Measurements from ENCODE around the gene ATG9B. TPM values are rescaled to one million over a fixed set of nuclear protein-coding genes. Genes with fewer than 3 reads are reported as not detected.

Gene ATG9B
- total and polyA plus RNA-seq, 2 of the 13 experiments (the other 11 are each of a cell fraction or from before 2014, with no cell fraction given), result 0.24 TPM; not detected in 1

- TF ChIP-seq AKNA (CRISPR knock-in tag; IDR thresholded peaks at IDR 0.05; ENCODE audit: borderline replicate concordance), result no peak
- 0 out of 2 replicates have a peak, but pooled peaks have one; percentile 12 for TF ChIP-seq ZMYM4 (CRISPR knock-in tag; IDR thresholded peaks at IDR 0.05)
- TF ChIP-seq PHF20 (CRISPR knock-in tag; IDR thresholded peaks at IDR 0.05), result 0 out of 2 replicates have a peak, but pooled peaks have one; percentile 47
- TF ChIP-seq ZNF674 (CRISPR knock-in tag; IDR thresholded peaks at IDR 0.05; ENCODE audit: low read depth), result no peak
- TF ChIP-seq ZNF564 (CRISPR knock-in tag; IDR thresholded peaks at IDR 0.05), result no peak
- TF ChIP-seq ZNF446 (CRISPR knock-in tag; IDR thresholded peaks at IDR 0.05), result no peak
- TF ChIP-seq, protein P1, sequence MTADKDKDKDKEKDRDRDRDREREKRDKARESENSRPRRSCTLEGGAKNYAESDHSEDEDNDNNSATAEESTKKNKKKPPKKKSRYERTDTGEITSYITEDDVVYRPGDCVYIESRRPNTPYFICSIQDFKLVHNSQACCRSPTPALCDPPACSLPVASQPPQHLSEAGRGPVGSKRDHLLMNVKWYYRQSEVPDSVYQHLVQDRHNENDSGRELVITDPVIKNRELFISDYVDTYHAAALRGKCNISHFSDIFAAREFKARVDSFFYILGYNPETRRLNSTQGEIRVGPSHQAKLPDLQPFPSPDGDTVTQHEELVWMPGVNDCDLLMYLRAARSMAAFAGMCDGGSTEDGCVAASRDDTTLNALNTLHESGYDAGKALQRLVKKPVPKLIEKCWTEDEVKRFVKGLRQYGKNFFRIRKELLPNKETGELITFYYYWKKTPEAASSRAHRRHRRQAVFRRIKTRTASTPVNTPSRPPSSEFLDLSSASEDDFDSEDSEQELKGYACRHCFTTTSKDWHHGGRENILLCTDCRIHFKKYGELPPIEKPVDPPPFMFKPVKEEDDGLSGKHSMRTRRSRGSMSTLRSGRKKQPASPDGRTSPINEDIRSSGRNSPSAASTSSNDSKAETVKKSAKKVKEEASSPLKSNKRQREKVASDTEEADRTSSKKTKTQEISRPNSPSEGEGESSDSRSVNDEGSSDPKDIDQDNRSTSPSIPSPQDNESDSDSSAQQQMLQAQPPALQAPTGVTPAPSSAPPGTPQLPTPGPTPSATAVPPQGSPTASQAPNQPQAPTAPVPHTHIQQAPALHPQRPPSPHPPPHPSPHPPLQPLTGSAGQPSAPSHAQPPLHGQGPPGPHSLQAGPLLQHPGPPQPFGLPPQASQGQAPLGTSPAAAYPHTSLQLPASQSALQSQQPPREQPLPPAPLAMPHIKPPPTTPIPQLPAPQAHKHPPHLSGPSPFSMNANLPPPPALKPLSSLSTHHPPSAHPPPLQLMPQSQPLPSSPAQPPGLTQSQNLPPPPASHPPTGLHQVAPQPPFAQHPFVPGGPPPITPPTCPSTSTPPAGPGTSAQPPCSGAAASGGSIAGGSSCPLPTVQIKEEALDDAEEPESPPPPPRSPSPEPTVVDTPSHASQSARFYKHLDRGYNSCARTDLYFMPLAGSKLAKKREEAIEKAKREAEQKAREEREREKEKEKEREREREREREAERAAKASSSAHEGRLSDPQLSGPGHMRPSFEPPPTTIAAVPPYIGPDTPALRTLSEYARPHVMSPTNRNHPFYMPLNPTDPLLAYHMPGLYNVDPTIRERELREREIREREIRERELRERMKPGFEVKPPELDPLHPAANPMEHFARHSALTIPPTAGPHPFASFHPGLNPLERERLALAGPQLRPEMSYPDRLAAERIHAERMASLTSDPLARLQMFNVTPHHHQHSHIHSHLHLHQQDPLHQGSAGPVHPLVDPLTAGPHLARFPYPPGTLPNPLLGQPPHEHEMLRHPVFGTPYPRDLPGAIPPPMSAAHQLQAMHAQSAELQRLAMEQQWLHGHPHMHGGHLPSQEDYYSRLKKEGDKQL (CRISPR knock-in tag; IDR thresholded peaks at IDR 0.05; ENCODE audit: low read depth), result no peak
- TF ChIP-seq DNMT3B (CRISPR knock-in tag; conservative IDR thresholded peaks at IDR 0.05), result no peak
- TF ChIP-seq, protein P2, sequence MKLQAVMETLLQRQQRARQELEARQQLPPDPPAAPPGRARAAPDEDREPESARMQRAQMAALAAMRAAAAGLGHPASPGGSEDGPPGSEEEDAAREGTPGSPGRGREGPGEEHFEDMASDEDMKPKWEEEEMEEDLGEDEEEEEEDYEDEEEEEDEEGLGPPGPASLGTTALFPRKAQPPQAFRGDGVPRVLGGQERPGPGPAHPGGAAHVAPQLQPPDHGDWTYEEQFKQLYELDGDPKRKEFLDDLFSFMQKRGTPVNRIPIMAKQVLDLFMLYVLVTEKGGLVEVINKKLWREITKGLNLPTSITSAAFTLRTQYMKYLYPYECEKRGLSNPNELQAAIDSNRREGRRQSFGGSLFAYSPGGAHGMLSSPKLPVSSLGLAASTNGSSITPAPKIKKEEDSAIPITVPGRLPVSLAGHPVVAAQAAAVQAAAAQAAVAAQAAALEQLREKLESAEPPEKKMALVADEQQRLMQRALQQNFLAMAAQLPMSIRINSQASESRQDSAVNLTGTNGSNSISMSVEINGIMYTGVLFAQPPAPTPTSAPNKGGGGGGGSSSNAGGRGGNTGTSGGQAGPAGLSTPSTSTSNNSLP (IDR thresholded peaks at IDR 0.05; ENCODE audit: low read depth, low read length), result no peak
- no peak for TF ChIP-seq LCORL (IDR thresholded peaks at IDR 0.05)
- peak; percentile 43; the same call in 1 of the 2 replicates for TF ChIP-seq LCORL (CRISPR knock-in tag; IDR thresholded peaks at IDR 0.05)
- peak; percentile 20; the same call in 1 of the 2 replicates for TF ChIP-seq BORCS8-MEF2B (CRISPR knock-in tag; IDR thresholded peaks at IDR 0.05)
- no peak for TF ChIP-seq NPAS2 (CRISPR knock-in tag; IDR thresholded peaks at IDR 0.05; ENCODE audit: borderline replicate concordance)
- TF ChIP-seq, protein P3, sequence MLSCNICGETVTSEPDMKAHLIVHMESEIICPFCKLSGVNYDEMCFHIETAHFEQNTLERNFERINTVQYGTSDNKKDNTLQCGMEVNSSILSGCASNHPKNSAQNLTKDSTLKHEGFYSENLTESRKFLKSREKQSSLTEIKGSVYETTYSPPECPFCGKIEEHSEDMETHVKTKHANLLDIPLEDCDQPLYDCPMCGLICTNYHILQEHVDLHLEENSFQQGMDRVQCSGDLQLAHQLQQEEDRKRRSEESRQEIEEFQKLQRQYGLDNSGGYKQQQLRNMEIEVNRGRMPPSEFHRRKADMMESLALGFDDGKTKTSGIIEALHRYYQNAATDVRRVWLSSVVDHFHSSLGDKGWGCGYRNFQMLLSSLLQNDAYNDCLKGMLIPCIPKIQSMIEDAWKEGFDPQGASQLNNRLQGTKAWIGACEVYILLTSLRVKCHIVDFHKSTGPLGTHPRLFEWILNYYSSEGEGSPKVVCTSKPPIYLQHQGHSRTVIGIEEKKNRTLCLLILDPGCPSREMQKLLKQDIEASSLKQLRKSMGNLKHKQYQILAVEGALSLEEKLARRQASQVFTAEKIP (CRISPR knock-in tag; IDR thresholded peaks at IDR 0.05; ENCODE audit: borderline replicate concordance), result no peak
- no peak for TF ChIP-seq ZNF850 (CRISPR knock-in tag; conservative IDR thresholded peaks at IDR 0.05)
- no peak; the same call in 1 of the 2 replicates for TF ChIP-seq ZMYM3 (CRISPR knock-in tag; IDR thresholded peaks at IDR 0.05)
Measured at GRCh38 chr7:151012031-151012692, 12.1 kb downstream of the ATG9B start (continued).
